ENCODE measurements around the gene DSCAM. TPM values are rescaled to one million over a fixed set of nuclear protein-coding genes. Genes with fewer than 3 reads are reported as not detected.

The DSCAM gene
- total RNA-seq, 1 donor = not detected

- no peak for DNase-seq (ENCODE audit: low read depth)
- no peak for TF ChIP-seq CTCF (IDR thresholded peaks at IDR 0.05; ENCODE audit: insufficient read depth, low read depth, low read length)
- no peak overlapping the region for H3K4me3 ChIP-seq (ENCODE audit: low read depth, low read length)
These were observed 123.6 kb downstream of the DSCAM start for GRCh38 chr21:40723317-40723716.

GRCh38 chr21:40719615-40720014, 127.3 kb downstream of the DSCAM start:
- TF ChIP-seq CTCF (IDR thresholded peaks at IDR 0.05; ENCODE audit: insufficient read depth, low read depth, low read length) = no peak
- no peak for DNase-seq (ENCODE audit: low read depth)
- no peak overlapping the region for H3K4me3 ChIP-seq (ENCODE audit: low read depth, low read length)

- no peak overlapping the region for H3K4me3 ChIP-seq (ENCODE audit: low read depth, low read length)
- no peak for TF ChIP-seq CTCF (IDR thresholded peaks at IDR 0.05; ENCODE audit: insufficient read depth, low read depth, low read length)
- no peak for DNase-seq (ENCODE audit: low read depth)
These were observed 129.9 kb downstream of the DSCAM start for GRCh38 chr21:40717028-40717427.

- DNase-seq (ENCODE audit: low read depth) = no peak
- TF ChIP-seq CTCF (IDR thresholded peaks at IDR 0.05; ENCODE audit: insufficient read depth, low read depth, low read length) = no peak
- no peak overlapping the region for H3K4me3 ChIP-seq (ENCODE audit: low read depth, low read length)
These were observed 132.4 kb downstream of the DSCAM start for GRCh38 chr21:40714536-40714935.

- no peak overlapping the region for H3K4me3 ChIP-seq (ENCODE audit: low read depth, low read length)
- no peak for TF ChIP-seq CTCF (IDR thresholded peaks at IDR 0.05; ENCODE audit: insufficient read depth, low read depth, low read length)
- no peak for DNase-seq (ENCODE audit: low read depth)
These were observed 139.2 kb downstream of the DSCAM start for GRCh38 chr21:40707656-40708244.

- H3K4me3 ChIP-seq (ENCODE audit: low read depth, low read length) = no peak overlapping the region
- no peak for TF ChIP-seq CTCF (IDR thresholded peaks at IDR 0.05; ENCODE audit: insufficient read depth, low read depth, low read length)
- DNase-seq (ENCODE audit: low read depth) = no peak
These were observed 139.9 kb downstream of the DSCAM start for GRCh38 chr21:40706806-40707655.
